SK-N-MC (cell line): ENCODE measurements around the gene BRD3.

ENCODE experiments used
- EZH2 ChIP-seq: fragments of 200-600 bp; sonication (generic); IDR thresholded peaks from one replicate; pipeline ENCODE4 v1.6.1; 2017; ENCODE audit warnings: antibody characterized with exemption
- FOXP2 ChIP-seq: optimal IDR thresholded peaks from 2 replicates; pipeline ENCODE3; 2011; ENCODE audit warnings: mild to moderate bottlenecking, moderate library complexity; ENCODE audit not compliant: insufficient read depth; ENCODE audit errors: extremely low read length, control extremely low read depth
- POLR2AphosphoS5 ChIP-seq: IDR thresholded peaks from 2 replicates; pipeline ENCODE4 v1.6.1; 2012; ENCODE audit warnings: mild to moderate bottlenecking, low read depth, low read length, borderline replicate concordance

DNA sequence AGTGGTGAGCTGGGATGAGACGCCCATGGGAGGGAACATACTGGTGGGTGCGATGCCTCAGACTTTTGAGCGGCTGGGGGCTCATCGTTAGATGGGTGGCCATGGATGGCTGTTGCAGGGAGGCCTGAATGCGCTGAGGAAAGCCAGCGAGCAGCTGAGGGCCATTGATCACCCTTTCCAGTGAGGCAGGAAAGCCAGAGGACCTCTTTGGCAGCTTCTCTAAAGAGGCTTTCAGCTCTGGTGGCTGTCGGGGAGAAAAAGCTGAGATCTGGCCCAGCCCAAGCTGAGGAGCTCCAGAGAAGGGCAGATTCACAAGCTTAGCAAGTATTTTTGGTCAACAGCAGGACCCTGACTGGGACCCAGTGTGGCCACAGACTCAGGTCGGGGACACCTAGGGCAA is 62.4 kb downstream of the BRD3 start:
- TF ChIP-seq POLR2AphosphoS5, result no peak
- no peak for TF ChIP-seq EZH2
- TF ChIP-seq FOXP2, result no peak
